GM12891 (cell line): ENCODE measurements around the gene TMEM37.

Experiments used
- PAX5 ChIP-seq: IDR thresholded peaks from 2 replicates; pipeline ENCODE4 v1.6.1; 2011; ENCODE audit warnings: low read length, moderate library complexity, mild to moderate bottlenecking; ENCODE audit not compliant: insufficient read depth, severe bottlenecking
- POLR2A ChIP-seq: IDR thresholded peaks from 2 replicates; pipeline ENCODE4 v1.6.1; 2011; ENCODE audit warnings: low read depth, low read length, control low read depth
- POLR2AphosphoS5 ChIP-seq: IDR thresholded peaks from 2 replicates; pipeline ENCODE4 v1.6.1; 2011; ENCODE audit warnings: low read depth, low read length, control low read depth
- TAF1 ChIP-seq: IDR thresholded peaks from 2 replicates; pipeline ENCODE4 v1.6.1; 2011; ENCODE audit warnings: low read depth, low read length, control low read depth

GRCh38 chr2:119463990-119464389 lies 32.3 kb downstream of the TMEM37 start:
- TF ChIP-seq POLR2A (no peak), POLR2AphosphoS5 (no peak), TAF1 (no peak), PAX5 (no peak)
